ENCODE measurements around the gene GTF3C5. TPM values are rescaled to one million over a fixed set of nuclear protein-coding genes. Genes with fewer than 3 reads are reported as not detected.

GTF3C5 gene
- total and polyA plus RNA-seq, 2 of the 4 experiments (the other 2 are of a cell fraction), result 49.1 to 52.3 TPM

DNA sequence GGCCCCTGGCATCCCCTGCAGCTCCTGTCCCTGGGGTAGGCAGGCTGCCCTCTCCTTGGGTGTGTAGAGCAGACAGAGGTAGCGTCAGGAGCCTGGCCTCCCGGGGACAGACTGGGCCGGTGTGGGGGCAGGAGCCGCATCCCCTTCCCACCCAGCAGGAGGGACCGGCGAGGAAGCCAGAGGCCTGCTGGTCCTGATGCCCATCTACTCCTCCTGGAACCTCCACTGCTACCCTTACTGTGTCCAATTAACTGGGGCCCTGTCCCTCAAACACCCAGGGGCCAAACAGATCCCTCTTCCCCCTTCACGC is 74.6 kb downstream of the GTF3C5 start:
- H2BK5ac ChIP-seq (ENCODE audit: low read depth, low read length, poor library complexity, severe bottlenecking), result no peak overlapping the region
- ATAC-seq (ENCODE audit: low read depth) (no peak), DNase-seq (no peak)
- intact Hi-C loops (cut with micrococcal nuclease), result no loop called here
- H2AK9ac ChIP-seq (replicated peaks; ENCODE audit: low read depth, low read length, poor library complexity), result no peak overlapping the region
- H3K4me3 ChIP-seq (ENCODE audit: insufficient read depth, low read depth, low read length), result no peak overlapping the region
- peaks cover 69% of the 10 kb centered on the region for H3K36me3 ChIP-seq (ENCODE audit: control insufficient read depth, insufficient read depth, low read length)
- ChIA-PET POLR2A (ENCODE audit: unreplicated experiment) (no interaction called here), CTCF (interaction anchor here (3.6 kb wide), 1 partner anchor 39 kb away, joined by 16 read pairs; no protein-coding TSS in a partner anchor)
- H3K9me1 ChIP-seq (ENCODE audit: insufficient read depth, low read length), result no peaks in the 10 kb centered on the region
- no peaks in the 10 kb centered on the region for H3K27me3 ChIP-seq (ENCODE audit: control insufficient read depth, insufficient read depth, low read length)
- no peaks in the 10 kb centered on the region for H3K9me3 ChIP-seq (ENCODE audit: control insufficient read depth, insufficient read depth, low read length)
- no peak for TF ChIP-seq FOS (IDR thresholded peaks at IDR 0.05; ENCODE audit: low read depth, low read length)
- TF ChIP-seq, protein P1, sequence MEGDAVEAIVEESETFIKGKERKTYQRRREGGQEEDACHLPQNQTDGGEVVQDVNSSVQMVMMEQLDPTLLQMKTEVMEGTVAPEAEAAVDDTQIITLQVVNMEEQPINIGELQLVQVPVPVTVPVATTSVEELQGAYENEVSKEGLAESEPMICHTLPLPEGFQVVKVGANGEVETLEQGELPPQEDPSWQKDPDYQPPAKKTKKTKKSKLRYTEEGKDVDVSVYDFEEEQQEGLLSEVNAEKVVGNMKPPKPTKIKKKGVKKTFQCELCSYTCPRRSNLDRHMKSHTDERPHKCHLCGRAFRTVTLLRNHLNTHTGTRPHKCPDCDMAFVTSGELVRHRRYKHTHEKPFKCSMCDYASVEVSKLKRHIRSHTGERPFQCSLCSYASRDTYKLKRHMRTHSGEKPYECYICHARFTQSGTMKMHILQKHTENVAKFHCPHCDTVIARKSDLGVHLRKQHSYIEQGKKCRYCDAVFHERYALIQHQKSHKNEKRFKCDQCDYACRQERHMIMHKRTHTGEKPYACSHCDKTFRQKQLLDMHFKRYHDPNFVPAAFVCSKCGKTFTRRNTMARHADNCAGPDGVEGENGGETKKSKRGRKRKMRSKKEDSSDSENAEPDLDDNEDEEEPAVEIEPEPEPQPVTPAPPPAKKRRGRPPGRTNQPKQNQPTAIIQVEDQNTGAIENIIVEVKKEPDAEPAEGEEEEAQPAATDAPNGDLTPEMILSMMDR (conservative IDR thresholded peaks at IDR 0.05; ENCODE audit: low read depth, low read length), result no peak
- TF ChIP-seq CEBPB (IDR thresholded peaks at IDR 0.05; ENCODE audit: low read depth, low read length), result no peak
- TF ChIP-seq, protein P2, sequence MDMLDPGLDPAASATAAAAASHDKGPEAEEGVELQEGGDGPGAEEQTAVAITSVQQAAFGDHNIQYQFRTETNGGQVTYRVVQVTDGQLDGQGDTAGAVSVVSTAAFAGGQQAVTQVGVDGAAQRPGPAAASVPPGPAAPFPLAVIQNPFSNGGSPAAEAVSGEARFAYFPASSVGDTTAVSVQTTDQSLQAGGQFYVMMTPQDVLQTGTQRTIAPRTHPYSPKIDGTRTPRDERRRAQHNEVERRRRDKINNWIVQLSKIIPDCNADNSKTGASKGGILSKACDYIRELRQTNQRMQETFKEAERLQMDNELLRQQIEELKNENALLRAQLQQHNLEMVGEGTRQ (IDR thresholded peaks at IDR 0.05; ENCODE audit: low read depth, low read length), result no peak
- no peak for TF ChIP-seq BHLHE40 (IDR thresholded peaks at IDR 0.05; ENCODE audit: low read depth, low read length)
- TF ChIP-seq MXI1 (IDR thresholded peaks at IDR 0.05; ENCODE audit: borderline replicate concordance, low read depth, low read length), result no peak
- TF ChIP-seq POLR2A (IDR thresholded peaks at IDR 0.05; ENCODE audit: low read depth, low read length), result no peak
- no peak for TF ChIP-seq ELK1 (IDR thresholded peaks at IDR 0.05; ENCODE audit: borderline replicate concordance, low read depth, low read length)
- TF ChIP-seq MAZ (IDR thresholded peaks at IDR 0.05; ENCODE audit: borderline replicate concordance, low read depth, low read length), result no peak
- TF ChIP-seq RAD21 (IDR thresholded peaks at IDR 0.05; ENCODE audit: low read length), result no peak
- TF ChIP-seq RFX5 (IDR thresholded peaks at IDR 0.05; ENCODE audit: low read depth, low read length), result no peak
- no peak overlapping the region for H2BK20ac ChIP-seq (ENCODE audit: low read depth, low read length)
- no peak overlapping the region for H2AFZ ChIP-seq (replicated peaks; ENCODE audit: low read length, poor library complexity)
- no peaks in the 10 kb centered on the region; a peak in 2 of 4 replicates for H3K79me1 ChIP-seq (ENCODE audit: low read depth in 1 of 2, low read length in 2 of 2)
- dilution Hi-C loops (cut with HindIII; ENCODE audit: low sequenced_read_pairs, unreplicated experiment), result no loop called here
- H3K4me2 ChIP-seq (ENCODE audit: low read depth, low read length), result no peak overlapping the region
- BruUV-seq (replicated peaks), result no TSS peak
- H3K4me1 ChIP-seq (ENCODE audit: control insufficient read depth, insufficient read depth, low read length), result no peaks in the 10 kb centered on the region
- in situ Hi-C loops (cut with MboI; ENCODE audit: low sequenced_read_pairs), result loop anchor here (5.0 kb wide), 1 partner anchor 42 kb away; no protein-coding TSS in a partner anchor
- H3K23ac ChIP-seq (ENCODE audit: low read depth, low read length), result no peak overlapping the region
- no peak overlapping the region for H4K5ac ChIP-seq (ENCODE audit: low read depth, low read length)
- no peak overlapping the region for H4K91ac ChIP-seq (ENCODE audit: insufficient read depth, low read depth, low read length)
- H4K20me1 ChIP-seq (ENCODE audit: insufficient read depth, low read length), result peaks cover 14% of the 10 kb centered on the region
- no CpG with 5 or more reads among the region's 7 CpGs for WGBS, 2 experiments (ENCODE audit: extremely low coverage in 2 of 2, insufficient read length in 1 of 2)
- no peak overlapping the region for H3K9ac ChIP-seq (ENCODE audit: low read depth, low read length)
- no peak overlapping the region for H3K18ac ChIP-seq (ENCODE audit: low read depth, low read length)
- no peak overlapping the region for H3K4ac ChIP-seq (ENCODE audit: low read depth, low read length)
- H2BK15ac ChIP-seq (ENCODE audit: low read depth, low read length), result no peak overlapping the region
- H3K27ac ChIP-seq (ENCODE audit: insufficient read depth, low read length), result no peak overlapping the region
- no peak overlapping the region for H2BK120ac ChIP-seq (ENCODE audit: low read depth, low read length)
- no peak overlapping the region for H2AK5ac ChIP-seq (ENCODE audit: low read depth, low read length)
- H3K56ac ChIP-seq (ENCODE audit: extremely low read depth, insufficient read depth, low read length), result no peak overlapping the region
- H4K8ac ChIP-seq (ENCODE audit: low read depth in 2 of 2, low read length in 2 of 2), result no peak overlapping the region
- H3K14ac ChIP-seq (replicated peaks; ENCODE audit: low read depth, low read length), result no peak overlapping the region
